Measurements from ENCODE around the gene PAPPA.

Gene PAPPA

DNA sequence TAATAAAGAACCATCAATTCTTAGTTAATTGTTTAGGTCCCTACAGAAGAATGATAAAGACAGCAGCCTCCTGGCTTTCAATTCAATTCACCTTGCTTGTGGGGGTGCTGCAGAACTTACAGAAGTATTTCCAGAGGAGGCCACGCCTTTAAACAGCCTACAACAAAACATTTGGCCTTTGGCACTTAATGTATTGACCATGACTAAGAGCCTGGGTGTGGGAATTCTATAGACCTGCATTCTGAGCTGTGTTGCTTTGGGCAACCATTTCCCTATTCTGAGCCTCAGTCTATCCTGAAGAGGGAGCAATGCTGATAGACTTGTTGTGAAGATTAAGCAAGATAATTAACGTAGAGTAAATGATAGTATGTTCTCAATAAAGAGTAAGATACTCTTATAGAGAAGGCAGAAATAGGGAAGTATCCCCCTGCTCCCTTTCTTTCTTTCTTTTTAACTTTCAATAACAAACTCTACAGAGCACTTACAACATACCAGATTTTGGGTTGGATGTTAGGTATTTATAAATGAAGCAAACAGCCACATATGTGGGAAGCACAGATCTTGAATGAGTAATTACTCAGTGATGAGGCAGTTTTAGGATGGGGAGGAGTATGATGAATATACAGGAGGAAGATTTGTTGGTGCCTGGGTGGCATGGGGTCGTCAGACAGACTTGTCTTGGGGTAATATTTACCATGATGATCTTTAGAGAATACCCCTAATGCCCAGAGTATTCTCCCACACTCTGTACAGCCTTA lies 28.4 kb downstream of the PAPPA start:
- no peak for DNase-seq

DNA sequence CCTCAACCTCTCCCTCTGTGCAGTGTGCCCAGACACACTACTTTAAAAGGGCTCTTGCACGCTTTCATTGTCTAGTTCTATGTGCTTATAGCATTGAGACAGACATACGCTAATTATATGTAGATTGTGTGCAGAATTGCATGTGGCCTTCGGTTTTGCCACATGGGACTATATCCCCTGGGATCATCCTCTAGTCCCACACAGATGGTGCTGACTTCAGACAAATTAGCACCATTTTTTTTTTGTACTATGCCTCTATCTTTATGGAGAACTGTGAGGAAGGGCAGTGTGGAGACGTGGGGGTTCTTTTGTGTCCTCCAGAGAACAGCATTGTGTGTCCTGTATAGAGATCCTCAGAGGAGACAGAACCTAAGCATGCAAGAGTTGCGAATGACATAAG lies 29.3 kb downstream of the PAPPA start:
- no peak for DNase-seq

DNA sequence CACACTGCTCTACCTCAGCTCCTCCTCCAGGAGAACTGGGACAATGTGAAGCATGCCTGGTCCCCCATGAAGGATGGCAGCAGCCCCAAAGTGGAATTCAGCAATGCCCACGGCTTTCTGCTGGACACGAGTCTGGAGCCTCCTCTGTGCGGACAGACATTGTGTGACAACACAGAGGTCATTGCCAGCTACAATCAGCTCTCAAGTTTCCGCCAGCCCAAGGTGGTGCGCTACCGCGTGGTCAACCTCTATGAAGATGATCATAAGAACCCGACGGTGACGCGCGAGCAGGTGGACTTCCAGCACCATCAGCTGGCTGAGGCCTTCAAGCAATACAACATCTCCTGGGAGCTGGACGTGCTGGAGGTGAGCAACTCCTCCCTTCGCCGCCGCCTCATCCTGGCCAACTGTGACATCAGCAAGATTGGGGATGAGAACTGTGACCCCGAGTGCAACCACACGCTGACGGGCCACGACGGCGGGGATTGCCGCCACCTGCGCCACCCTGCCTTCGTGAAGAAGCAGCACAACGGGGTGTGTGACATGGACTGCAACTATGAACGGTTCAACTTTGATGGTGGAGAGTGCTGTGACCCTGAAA lies 34.1 kb downstream of the PAPPA start:
- no peak for DNase-seq

DNA sequence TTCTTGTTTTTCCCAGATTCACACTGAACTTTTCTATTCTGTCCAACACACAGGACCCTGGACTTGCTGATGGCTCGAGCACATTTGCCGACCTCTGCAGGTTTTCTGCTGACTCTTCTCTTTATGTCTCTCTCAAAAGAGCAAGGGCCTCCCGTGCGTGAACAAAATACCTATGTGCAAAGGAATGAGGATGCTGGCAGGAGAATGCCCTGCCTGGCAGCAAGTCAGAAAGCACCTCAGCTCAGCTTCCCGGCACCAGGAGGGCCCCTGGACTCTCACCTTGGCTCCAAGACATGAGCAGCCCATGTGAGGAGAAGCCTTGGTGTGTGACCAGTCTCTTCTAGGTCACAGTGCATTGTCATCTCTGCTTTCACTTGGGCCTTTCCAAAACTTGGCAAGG lies 36.1 kb downstream of the PAPPA start:
- DNase-seq, result no peak

DNA sequence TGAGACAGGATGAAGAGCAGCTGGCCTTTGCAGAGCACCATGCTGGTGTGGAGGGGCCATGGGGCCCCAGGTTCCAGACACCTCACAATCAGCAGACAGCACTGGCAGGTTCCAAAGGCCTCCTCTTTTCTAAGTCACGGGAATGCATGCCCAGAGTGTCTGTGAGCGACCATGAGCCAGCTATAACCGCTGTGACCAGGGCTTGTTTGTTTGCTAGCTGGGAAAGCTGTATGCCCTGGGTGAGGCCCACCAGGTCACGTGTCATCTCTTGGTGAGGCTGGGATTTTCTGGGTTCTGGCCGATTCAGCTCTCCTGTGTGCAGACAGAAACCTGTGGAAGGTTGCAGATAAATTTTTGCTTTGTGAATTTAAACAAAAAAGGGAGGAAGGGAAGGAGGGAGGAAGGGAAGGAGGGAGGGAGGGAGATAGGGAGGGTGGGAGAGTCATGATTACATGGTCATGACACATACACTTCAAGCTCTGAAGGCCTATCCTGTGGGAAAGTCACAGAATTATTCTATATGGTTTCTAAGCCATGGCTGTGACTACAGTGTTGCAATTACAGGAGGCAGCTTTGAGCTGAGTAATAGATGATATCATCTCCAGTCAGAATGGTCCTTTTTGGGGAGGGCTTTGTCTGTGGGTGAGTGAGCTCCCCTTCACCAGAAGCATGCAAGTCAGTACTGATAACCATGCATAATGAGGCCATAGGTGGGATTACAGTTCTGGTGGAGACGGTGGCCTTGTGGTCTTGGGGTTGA lies 37.2 kb downstream of the PAPPA start:
- peak; percentile 76 for DNase-seq

DNA sequence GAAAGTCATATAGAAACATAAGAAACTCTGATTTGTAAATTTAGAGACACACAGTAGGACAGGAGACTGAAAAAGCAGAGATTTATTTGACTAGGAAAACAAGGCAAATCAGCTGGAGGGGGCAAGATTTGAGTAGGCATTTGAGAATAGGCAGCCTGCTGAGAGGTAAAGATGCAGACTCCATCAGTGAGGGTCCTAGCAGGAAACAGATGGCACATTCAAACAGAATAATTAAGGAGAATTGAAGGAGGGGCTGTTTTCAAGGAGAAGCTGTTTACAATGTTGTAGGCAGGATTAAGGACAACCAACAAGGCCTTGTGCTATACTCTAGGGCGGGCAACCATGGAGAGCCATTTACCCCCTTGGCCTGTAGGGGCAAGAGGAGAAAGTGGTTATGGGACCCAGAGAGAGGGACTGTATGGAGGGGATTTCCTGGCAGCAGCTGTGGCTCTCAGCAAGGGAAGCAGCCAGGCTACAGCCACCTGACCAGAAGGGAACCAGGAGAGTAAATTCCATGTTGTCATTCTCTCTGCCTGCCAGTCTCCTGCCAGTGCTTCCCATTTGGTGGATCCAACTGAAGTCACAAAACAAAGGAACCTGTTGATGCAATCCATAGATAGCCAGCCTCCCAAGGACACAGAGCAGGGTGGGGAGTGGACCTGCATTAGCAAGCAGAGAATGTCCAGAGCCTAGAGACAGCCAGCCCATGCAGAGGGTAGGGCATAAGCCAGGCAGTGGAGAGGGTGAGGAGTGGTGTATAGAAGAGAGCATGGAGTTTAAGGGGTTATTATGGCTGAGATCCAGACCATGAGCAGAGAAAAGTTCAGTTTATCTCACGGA lies 38.2 kb downstream of the PAPPA start:
- no peak for DNase-seq

DNA sequence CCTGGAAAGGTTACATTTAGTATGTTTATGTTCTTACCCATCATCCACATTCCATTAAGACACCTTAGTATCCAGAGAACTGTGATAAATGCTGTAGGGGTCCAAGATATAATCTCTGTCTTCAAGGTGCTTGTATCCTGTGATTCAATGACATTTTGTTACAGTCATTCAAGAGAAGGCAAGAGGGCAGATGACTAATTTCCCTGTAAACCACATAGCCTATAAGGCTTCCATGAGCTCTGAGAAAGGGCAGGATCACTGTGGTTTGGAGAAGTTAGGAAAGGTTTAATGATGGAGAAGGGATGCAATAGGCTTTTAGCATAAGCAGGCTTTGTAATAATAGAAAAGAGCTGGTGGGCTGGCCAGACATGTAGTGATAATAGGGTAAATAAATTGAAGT lies 40.0 kb downstream of the PAPPA start:
- DNase-seq, result peak; percentile 54

DNA sequence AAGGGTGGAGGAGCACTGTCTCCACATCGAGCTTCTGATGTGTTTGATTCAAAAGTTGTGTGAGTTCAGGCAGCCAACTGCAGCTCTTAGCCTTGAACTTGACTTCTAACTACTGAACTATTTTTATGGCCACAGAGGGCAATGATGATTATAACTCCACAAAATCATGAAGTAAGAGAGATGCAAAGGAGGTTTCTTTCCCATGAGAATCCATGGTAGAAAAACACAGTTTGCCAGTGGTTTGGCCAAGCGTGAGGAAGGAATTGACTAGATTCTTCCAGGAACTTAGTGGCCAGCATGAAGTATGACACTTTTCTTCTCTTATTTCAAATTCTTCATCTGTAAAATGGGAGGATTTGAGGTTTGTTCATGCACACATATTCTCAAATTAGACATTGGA lies 43.2 kb downstream of the PAPPA start:
- no peak for DNase-seq

DNA sequence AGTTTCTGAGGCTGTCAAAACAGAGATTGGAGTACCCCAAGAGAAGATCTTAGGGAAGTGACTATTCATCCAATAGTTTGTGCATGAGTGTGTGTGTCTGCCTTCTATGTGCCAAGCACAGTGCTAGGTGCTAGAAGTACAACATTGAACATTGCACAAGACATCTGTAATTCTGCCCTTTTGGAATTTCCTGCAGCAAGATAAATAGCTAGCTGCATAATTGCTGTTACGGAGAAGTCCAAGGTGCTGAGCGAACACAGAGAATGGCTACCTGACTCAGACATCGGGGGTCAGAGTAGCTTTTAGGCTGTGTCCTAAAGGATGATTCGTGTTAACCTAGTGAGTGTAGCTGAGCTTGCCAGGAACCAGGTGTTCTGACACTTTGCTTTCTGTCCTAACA lies 44.8 kb downstream of the PAPPA start:
- no peak for DNase-seq

DNA sequence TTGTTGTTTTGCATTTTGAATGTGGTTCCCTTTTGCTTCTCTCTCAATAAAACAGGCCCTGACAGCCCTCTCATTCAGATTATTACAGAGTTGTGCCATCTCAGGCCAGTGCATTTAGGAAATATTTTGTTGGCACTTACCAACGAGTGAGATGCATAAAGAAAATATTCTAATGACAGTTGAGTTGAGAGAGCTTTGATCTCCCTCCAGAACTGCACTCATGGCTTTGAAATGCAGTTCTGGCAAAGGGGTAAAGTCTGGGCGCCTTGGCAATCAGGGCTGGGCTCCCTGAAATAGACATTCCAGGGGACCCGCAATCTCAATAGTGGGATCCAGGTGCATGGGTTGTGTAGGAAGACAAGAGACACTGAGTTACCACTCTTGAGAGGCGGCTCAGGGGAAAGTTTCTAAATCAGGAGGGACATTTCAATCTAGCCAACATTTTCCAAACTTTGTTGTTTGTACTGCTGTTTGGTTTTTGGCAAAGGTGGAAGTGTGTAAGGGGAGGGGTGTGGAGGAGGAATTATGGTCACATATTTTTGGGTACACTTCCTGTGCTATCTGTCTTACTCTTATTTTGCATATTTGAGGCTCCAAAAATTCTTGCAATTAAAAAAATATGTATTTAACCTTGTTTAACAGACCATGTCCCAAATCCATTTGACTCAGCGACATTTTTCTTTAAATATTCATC lies 48.8 kb downstream of the PAPPA start:
- DNase-seq, result no peak

DNA sequence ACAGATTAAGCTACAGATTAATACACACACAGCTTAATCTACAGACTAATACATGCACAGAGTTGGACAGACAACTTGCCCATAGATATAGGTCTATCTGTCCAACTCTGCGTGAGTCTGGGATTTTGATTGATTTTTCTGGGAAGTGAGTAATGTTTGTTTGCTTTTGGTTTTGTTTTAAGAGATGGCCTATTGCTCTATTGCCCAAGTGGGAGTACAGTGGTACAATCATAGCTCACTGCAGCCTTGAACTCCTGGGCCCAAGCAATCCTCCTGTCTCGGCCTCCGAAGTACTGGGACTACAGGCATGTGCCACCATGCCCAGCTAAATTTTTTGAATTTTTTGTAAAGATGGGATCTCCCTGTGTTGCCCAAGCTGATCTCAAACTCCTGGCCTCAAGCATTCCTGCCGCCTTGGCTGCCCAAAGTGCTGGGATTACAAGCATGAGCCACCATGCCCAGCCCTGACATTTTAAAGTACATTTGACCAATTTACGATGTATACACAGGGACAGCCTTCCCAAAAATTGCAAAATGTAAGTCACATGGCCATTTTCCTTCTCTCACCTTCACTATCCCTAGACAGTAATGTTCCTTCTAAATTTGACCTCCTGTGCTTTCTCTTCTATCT lies 50.8 kb downstream of the PAPPA start:
- no peak for DNase-seq

DNA sequence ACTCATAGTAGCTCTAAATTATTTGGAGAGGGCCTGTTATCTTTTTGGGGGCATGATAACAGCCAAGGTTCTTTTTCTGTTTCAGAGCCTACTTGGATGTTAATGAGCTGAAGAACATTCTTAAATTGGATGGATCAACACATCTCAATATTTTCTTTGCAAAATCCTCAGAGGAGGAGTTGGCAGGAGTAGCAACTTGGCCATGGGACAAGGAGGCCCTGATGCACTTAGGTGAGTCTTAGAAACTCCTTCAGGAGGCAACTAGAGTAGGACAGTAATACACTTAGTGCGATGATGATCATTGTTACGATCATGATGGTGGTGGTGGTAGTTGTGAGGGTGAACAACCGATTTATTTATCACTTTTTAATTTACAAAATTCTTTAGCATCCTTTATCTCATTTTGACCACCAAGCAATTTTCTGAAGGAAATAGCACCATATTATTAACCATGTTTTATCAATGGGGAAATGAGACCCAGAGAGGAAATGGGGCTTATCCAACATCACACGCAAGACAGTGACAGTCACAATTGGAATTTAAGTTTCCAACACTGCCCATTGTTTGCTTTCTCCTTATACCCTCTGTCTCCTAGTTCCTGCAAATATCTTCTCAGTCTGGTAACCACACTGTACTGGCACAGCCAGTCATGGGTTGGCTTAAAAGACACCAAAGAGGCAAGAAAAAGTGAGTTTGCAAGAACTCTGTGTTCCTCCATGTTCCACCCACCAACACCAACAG lies 54.0 kb downstream of the PAPPA start:
- DNase-seq, result no peak

DNA sequence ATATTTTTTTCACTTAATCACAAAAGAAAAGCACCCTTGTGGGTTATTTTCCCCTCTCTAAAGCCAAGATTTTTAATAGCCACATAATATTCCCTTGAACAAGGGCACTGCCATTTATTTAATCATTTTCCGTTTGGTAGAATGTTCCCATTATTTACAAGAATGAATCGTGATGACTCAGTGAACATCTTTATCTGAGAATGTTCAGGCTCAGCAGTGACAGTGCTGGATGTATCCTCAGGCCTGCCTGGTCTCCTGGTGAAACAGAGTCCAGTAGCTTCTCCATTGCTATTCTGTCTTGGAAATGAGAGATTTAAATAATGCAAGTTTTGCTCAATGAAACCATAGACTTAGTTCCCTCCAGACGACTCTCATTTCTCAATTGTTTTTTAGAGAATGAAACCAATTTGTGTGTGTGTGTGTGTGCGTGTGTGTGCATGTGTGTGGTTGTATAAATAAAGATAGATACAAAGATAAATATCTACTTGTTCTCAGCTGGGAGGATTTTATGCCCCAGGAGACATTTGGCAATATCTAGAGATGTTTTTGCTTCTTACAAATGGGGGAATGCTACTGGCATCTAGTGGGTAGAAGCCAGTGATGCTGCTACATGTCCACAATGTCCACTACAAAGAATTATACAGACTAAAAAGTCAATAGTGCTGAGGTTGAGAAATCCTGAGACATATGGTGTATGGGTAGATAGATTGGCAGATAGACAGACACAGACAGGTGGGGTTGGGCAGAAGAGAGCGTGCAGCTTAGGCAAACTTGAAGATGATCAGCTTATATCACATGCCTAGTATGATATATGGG lies 55.0 kb downstream of the PAPPA start:
- DNase-seq, result peak; percentile 66

DNA sequence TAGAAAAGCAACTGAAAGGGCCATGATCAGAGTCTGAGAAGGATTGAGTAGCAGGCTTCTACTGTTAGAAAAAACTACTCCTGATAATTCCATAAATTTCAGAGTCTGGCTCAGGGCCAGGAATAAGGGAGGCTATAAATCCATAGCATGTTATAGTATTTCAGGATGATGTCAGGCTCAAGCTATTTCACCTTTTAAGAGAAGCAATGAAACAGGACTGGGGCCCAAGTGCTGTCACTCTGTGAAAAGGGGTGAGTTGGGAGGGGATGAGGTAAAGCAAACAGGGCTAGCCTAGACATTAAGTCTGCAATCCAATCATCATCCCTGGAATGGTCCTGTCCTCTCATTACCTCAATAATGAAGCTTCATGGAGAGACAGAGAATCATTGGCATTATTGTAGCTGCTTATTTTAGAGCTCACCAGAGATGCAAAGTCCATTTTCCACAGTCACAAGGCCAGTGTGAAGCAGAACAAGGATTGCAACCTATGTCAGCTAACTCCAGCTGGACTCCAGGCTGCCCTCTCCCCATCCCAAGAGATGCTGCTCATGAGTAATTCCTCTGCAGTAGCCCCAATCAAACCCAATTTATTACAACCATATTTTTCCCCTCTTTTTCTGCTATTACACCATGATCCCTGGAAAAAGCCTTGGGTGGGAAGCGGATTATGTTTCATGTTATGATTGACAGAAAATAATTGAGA lies 56.0 kb downstream of the PAPPA start:
- peak; percentile 57 for DNase-seq

DNA sequence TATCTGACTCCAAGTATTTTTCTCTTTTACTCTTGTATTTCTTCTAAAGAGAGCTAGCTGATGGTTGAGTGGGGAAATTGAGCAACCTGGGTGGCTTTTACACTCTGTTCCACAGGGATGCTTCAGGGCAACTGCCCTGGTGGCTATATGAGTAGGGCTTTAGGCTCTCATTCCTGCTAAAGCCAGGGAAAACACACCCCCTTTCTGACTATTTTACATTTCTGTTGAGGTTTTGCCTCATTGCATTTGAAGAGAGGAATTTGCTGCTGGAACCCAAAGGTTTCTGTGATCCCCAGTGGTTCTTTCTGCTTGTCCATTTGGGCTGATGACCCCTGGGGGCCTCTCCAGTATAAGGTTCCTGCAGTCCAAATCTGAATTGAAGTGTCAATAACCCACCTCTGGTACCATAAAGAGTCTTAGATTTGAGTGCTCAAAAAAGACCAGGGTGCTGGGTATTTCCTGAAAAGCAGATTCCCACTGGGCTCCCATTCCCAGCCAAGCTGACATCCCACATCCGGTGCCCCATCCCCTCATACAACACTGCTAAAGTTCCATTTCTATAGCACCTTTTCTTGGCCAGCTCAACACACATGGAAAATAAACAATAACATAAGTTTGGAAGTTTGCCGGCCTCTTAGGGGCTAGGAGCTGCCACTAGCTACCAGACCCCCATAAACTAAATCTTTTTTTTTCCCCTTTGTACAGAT lies 59.5 kb downstream of the PAPPA start:
- DNase-seq, result peak; percentile 49

DNA sequence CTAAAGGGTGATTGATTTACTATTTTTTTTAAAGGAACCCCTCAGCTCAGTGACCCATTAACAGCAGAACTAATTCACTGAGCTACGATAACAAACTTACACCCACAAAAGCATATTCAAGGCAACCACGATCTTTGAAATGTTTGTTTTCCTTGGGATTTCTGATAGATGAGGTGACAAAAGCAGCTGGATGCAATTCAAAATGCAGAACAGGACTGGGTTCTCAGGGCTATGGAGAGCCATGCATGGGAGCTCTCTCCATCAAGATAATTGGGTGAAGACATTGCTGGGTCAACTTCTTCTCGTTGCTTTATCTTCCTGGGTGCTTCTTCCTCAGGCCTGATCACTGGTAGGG lies 60.1 kb downstream of the PAPPA start:
- DNase-seq, result no peak

DNA sequence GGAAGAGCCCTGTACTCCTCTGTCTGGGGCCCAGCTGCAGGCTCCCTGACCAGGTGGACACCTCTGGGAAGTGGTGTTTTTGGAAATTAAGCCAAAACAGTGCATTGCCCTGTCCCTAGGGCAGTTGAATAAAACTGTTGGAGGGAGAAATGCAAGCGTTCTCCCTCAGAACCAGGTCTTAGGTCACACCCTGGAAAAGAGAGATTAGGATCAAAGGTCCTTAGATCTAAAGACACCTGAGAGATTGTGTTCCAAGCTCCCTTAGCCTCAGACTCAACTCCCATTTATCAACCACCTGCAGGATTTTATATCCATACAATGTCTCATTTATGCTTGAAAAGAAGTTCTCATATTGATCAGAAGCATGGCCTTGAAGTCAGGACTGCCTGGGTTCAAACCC lies 64.8 kb downstream of the PAPPA start:
- no peak for DNase-seq

DNA sequence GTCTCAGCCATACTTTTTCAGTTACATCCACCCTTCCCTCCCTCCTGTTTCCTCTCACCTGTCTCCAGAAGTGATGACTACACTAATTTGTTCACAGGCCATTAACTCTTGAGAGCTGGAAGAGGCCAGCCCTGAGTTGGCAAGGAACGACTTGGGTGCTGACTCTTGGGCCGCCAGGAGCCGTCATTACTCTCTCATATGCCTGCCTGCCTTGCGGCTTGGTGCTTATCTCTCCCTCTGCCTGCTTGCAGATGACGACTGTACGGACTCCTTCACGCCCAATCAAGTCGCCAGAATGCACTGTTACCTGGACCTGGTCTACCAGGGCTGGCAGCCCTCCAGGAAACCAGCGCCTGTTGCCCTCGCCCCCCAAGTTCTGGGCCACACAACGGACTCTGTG lies 66.1 kb downstream of the PAPPA start:
- no peak for DNase-seq

DNA sequence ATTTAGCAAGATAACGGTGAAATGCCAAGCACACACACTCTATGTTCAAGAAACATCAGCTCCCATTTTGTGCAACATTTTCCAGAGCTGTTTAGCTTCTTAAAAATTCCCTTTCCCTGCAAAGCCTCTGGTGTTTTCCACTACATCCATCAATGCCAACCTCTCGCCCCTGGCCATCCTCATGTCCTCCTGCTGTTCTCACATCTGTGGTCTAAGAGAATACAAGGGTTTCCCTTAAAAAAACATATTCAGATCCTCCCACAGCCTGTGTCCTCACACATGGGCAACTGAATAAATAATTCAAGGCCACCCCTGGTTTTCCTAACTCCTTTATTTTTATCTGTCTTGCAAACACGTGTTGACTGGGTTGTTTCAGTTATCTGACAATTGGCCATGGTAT lies 70.3 kb downstream of the PAPPA start:
- DNase-seq, result no peak
